K562 (cell line): ENCODE results near the gene PRSS53. TPM values are rescaled to one million over a fixed set of nuclear protein-coding genes. Genes with fewer than 3 reads are reported as not detected.

Source experiments
- ATAC-seq: fragments of 200-7000 bp; cut with Tn5 transposase; 3 replicates; pipeline ENCODE4 v1.9.1; 2020; ENCODE audit warnings: moderate library complexity
- BruUV-seq: library from RNA; stranded (reverse); fragments of 400-500 nt; replicated peaks from 2 replicates; lab custom pipeline; 2021; lab: Mats Ljungman, UMichigan
- CTCF ChIA-PET: fragments of 300-600 bp; formaldehyde crosslinking; extraction: SDS; loops from one replicate; lab custom pipeline; 2021; ENCODE audit warnings: low intra/inter-chr PET ratio; lab: Yijun Ruan, JAX
- POLR2A ChIA-PET: fragments of 300-600, 350-650 bp; sonication (Branson Sonifier 250); formaldehyde crosslinking; extraction: SDS; loops from one replicate; lab custom pipeline; 2021; ENCODE audit warnings: antibody characterized with exemption, inconsistent platforms; lab: Yijun Ruan, JAX
- DNase-seq, 4 experiments: peaks; one replicate each; pipeline versions ENCODE4 v3.0.0 to v3.0.0-alpha.2; 2011 to 2018; ENCODE audit warnings: low spot score in 3 of 4, mixed read lengths in 3 of 4; ENCODE audit errors: extremely low read depth in 1 of 4
- FAIRE-seq: peaks from 2 replicates; lab custom pipeline; 2011; peaks lifted over from hg19 to GRCh38; lab: Jason Lieb, UNC
- H2AFZ ChIP-seq: 2 replicates; pipeline ENCODE4 v1.6.0; 2011; ENCODE audit warnings: low read depth, low read length, control low read depth, inconsistent platforms
- H3K27ac ChIP-seq: fragments of 200-600 bp; 3 replicates; pipeline ENCODE4 v1.8.0; 2011; ENCODE audit warnings: low read depth, mild to moderate bottlenecking, control low read depth, inconsistent platforms, low read length, moderate library complexity, mixed read lengths; ENCODE audit errors: extremely low read depth
- H3K27me3 ChIP-seq, 2 experiments: fragments of 300-600 bp in 1 of 2; 2 replicates in 1 of 2; 3 replicates in 1 of 2; pipeline versions ENCODE4 v1.6.0 to v1.8.0; 2011; ENCODE audit warnings: inconsistent platforms in 2 of 2, low read length in 2 of 2, mild to moderate bottlenecking in 1 of 2, mixed read lengths in 1 of 2, moderate library complexity in 1 of 2; ENCODE audit not compliant: control insufficient read depth in 2 of 2, insufficient read depth in 2 of 2
- H3K36me3 ChIP-seq: fragments of 300-600 bp; 3 replicates; pipeline ENCODE4 v1.8.0; 2011; ENCODE audit warnings: mild to moderate bottlenecking, low read length, inconsistent platforms; ENCODE audit not compliant: control insufficient read depth, insufficient read depth
- H3K4me1 ChIP-seq, 2 experiments: fragments of 200-600 bp in 1 of 2; replicated peaks in 1 of 2; 2 replicates in 1 of 2; 3 replicates in 1 of 2; pipeline versions ENCODE4 v1.5.1 to v1.8.0; 2011; ENCODE audit warnings: inconsistent platforms in 2 of 2, low read length in 2 of 2, mild to moderate bottlenecking in 1 of 2, mixed read lengths in 1 of 2, moderate library complexity in 1 of 2; ENCODE audit not compliant: control insufficient read depth in 2 of 2, insufficient read depth in 2 of 2
- H3K4me2 ChIP-seq: 2 replicates; pipeline ENCODE4 v1.6.1; 2011; ENCODE audit warnings: low read length, control low read depth, inconsistent platforms, mixed read lengths; ENCODE audit not compliant: insufficient read depth
- H3K4me3 ChIP-seq: fragments of 200-600 bp; sonication (generic), shearing (Covaris generic); 2 replicates; pipeline ENCODE4 v1.5.1; 2016; ENCODE audit warnings: control low read depth, inconsistent platforms
- H3K79me2 ChIP-seq: fragments of 200-600 bp; 3 replicates; pipeline ENCODE4 v1.8.0; 2011; ENCODE audit warnings: low read length, inconsistent platforms; ENCODE audit not compliant: control insufficient read depth, insufficient read depth
- H3K9ac ChIP-seq, 2 experiments: 2 replicates each; pipeline versions ENCODE4 v1.6.0 to v1.6.1; 2011; ENCODE audit warnings: low read depth in 2 of 2, low read length in 2 of 2, control low read depth in 1 of 2, inconsistent platforms in 1 of 2, mild to moderate bottlenecking in 1 of 2, mixed read lengths in 1 of 2; ENCODE audit not compliant: insufficient read depth in 1 of 2
- H3K9me1 ChIP-seq: one replicate; pipeline ENCODE4 v1.6.0; 2011; ENCODE audit warnings: inconsistent platforms, mild to moderate bottlenecking, low read length, moderate library complexity; ENCODE audit not compliant: control insufficient read depth, insufficient read depth
- H3K9me3 ChIP-seq: replicated peaks from 2 replicates; pipeline ENCODE4 v1.5.1; 2011; ENCODE audit warnings: low read depth, low read length, inconsistent platforms; ENCODE audit not compliant: control insufficient read depth, insufficient read depth
- H4K20me1 ChIP-seq: replicated peaks from 2 replicates; pipeline ENCODE4 v1.6.1; 2011; ENCODE audit warnings: low read length, inconsistent platforms, mixed read lengths; ENCODE audit not compliant: control insufficient read depth, insufficient read depth
- CBX8 ChIP-seq: fragments of 200-600 bp; sonication (generic); IDR thresholded peaks from 2 replicates; pipeline ENCODE4 v1.6.1; 2012; ENCODE audit warnings: borderline replicate concordance, mixed run types, low read depth, mild to moderate bottlenecking, moderate library complexity, mixed read lengths, low read length, control low read depth, inconsistent platforms; ENCODE audit not compliant: poor library complexity, severe bottlenecking; ENCODE audit errors: extremely low read depth
- CREM ChIP-seq: IDR thresholded peaks from 2 replicates; pipeline ENCODE4 v1.6.1; 2014; ENCODE audit warnings: antibody characterized with exemption, low read depth
- EP400 ChIP-seq: fragments of 450-650 bp; IDR thresholded peaks from 2 replicates; pipeline ENCODE4 v1.6.1; 2017; ENCODE audit warnings: antibody characterized with exemption, mild to moderate bottlenecking, moderate library complexity
- ERF ChIP-seq: fragments of 450-650 bp; formaldehyde crosslinking; IDR thresholded peaks from 2 replicates; pipeline ENCODE4 v1.4.0; 2020; ENCODE audit warnings: mild to moderate bottlenecking, mixed read lengths
- HSF4 ChIP-seq: fragments of 250-450 bp; sonication (Bioruptor Pico); IDR thresholded peaks from 2 replicates; pipeline ENCODE4 v2.1.2; 2022; ENCODE audit warnings: mild to moderate bottlenecking, moderate library complexity, borderline replicate concordance
- KAT8 ChIP-seq: fragments of 450-650 bp; IDR thresholded peaks from 2 replicates; pipeline ENCODE4 v1.6.1; 2016; ENCODE audit warnings: low read depth, mild to moderate bottlenecking
- KDM1A ChIP-seq, 2 experiments: fragments of 450-650 bp; IDR thresholded peaks; 2 replicates each; pipeline ENCODE4 v1.6.1; 2016; ENCODE audit warnings: mild to moderate bottlenecking in 2 of 2
- MEF2D ChIP-seq: conservative IDR thresholded peaks from 2 replicates; pipeline ENCODE4 v1.6.1; 2016; ENCODE audit warnings: low read depth, missing genetic modification characterization, missing compliant biosample characterization
- PTBP1 ChIP-seq: fragments of 200-400 bp; formaldehyde crosslinking; IDR thresholded peaks from 2 replicates; pipeline ENCODE4 v1.6.1; 2017; ENCODE audit warnings: low read depth, low read length
- PYGO2 ChIP-seq: fragments of 450-650 bp; IDR thresholded peaks from 2 replicates; pipeline ENCODE4 v1.6.1; 2016; ENCODE audit warnings: mild to moderate bottlenecking, missing genetic modification characterization, moderate library complexity, missing compliant biosample characterization
- RBM14 ChIP-seq: fragments of 200-400 bp; formaldehyde crosslinking; IDR thresholded peaks from 2 replicates; pipeline ENCODE4 v1.6.1; 2018; ENCODE audit warnings: low read depth, mild to moderate bottlenecking, low read length, moderate library complexity, borderline replicate concordance; ENCODE audit not compliant: insufficient read depth
- SMC3 ChIP-seq: conservative IDR thresholded peaks from 2 replicates; pipeline ENCODE4 v1.6.1; 2011; ENCODE audit warnings: low read depth, low read length, improper control_type of control experiment; ENCODE audit not compliant: insufficient read depth
- XRCC5 ChIP-seq: fragments of 200-400 bp; formaldehyde crosslinking; IDR thresholded peaks from 2 replicates; pipeline ENCODE4 v1.6.1; 2017; ENCODE audit warnings: low read depth, mild to moderate bottlenecking, low read length
- ZFP36 ChIP-seq: fragments of 150-350 bp; IDR thresholded peaks from 2 replicates; pipeline ENCODE4 v1.6.1; 2018; ENCODE audit warnings: low read length, low read depth; ENCODE audit not compliant: partially characterized antibody
- ZFX ChIP-seq: sonication (generic); formaldehyde crosslinking; IDR thresholded peaks from 2 replicates; pipeline ENCODE4 v1.8.0; 2022; ENCODE audit warnings: mild to moderate bottlenecking, missing genetic modification reagents, moderate library complexity
- ZNF12 ChIP-seq: sonication (generic); formaldehyde crosslinking; IDR thresholded peaks from 2 replicates; pipeline ENCODE4 v1.4.0; 2020; ENCODE audit warnings: mild to moderate bottlenecking, missing genetic modification reagents
- ZNF217 ChIP-seq: sonication (generic); formaldehyde crosslinking; IDR thresholded peaks from 2 replicates; pipeline ENCODE4 v1.8.0; 2022; ENCODE audit warnings: mild to moderate bottlenecking, missing genetic modification reagents
- ZNF24 ChIP-seq: fragments of 450-650 bp; IDR thresholded peaks from 2 replicates; pipeline ENCODE4 v1.6.1; 2016
- ZNF584 ChIP-seq: fragments of 200-800 bp; sonication (Bioruptor generic); IDR thresholded peaks from 2 replicates; pipeline ENCODE4 v1.6.1; 2016; ENCODE audit warnings: low read depth, mild to moderate bottlenecking, missing genetic modification characterization, missing compliant biosample characterization
- ZNF586 ChIP-seq: fragments of 450-650 bp; formaldehyde crosslinking; conservative IDR thresholded peaks from 2 replicates; pipeline ENCODE4 v1.4.0; 2020; ENCODE audit warnings: mild to moderate bottlenecking, moderate library complexity
- WGBS: fragments of 100-300 bp; shearing (Covaris generic); methylation state at CpG from one replicate; pipeline ENCODE4 v1.1.6; 2016; ENCODE audit warnings: low coverage, mixed read lengths; ENCODE audit not compliant: insufficient coverage; ENCODE audit errors: missing lambda C conversion rate; 5-methylcytosine and 5-hydroxymethylcytosine counted together
- in situ Hi-C: fragments of 300-500 bp; cut with MboI; formaldehyde crosslinking; loops from 4 replicates; pipeline ENCODE4 v1.15.0; 2018; ENCODE audit warnings: inconsistent platforms, mixed read lengths
- intact Hi-C: fragments of 100-400 bp; cut with micrococcal nuclease; formaldehyde crosslinking; loops from 2 replicates; pipeline ENCODE4 v1.14.2; 2022
- polyA plus RNA-seq, 8 experiments: library from polyadenylated mRNA; depleted of rRNA in 4 of 8; stranded (reverse) in 5 of 8; unstranded in 3 of 8; fragments of >200 nt; fragmentation: Nextera tagmentation in 2 of 8; fragmentation: Illumina TruSeq in 1 of 8; extraction: Ambion mirVana in 2 of 8; extraction: Trizol in 1 of 8; gene quantifications; 2 replicates each; pipeline versions ENCODE4 v1.2.1 to v1.2.3, GENCODE V29; 2011 to 2014; ENCODE audit warnings: inconsistent platforms in 1 of 8, missing spikeins in 1 of 8
- total RNA-seq, 7 experiments: library from RNA; depleted of rRNA in 6 of 7; stranded (reverse); fragments of >200 nt in 6 of 7; fragmentation: Illumina TruSeq in 2 of 7; extraction: Trizol in 2 of 7; gene quantifications; 2 replicates each; pipeline versions ENCODE4 v1.2.1 to v1.2.3, GENCODE V29; 2011 to 2021; ENCODE audit warnings: low replicate concordance in 1 of 7
- TF ChIP-seq, protein P1 (sequence below): sonication (generic); formaldehyde crosslinking; IDR thresholded peaks from 2 replicates; pipeline ENCODE4 v1.8.0; 2022; ENCODE audit warnings: mild to moderate bottlenecking, missing genetic modification reagents
- TF ChIP-seq, protein P2 (sequence below), 2 experiments: fragments of 450-650 bp in 1 of 2; sonication (generic) in 1 of 2; formaldehyde crosslinking; conservative IDR thresholded peaks; 2 replicates each; pipeline versions ENCODE4 v1.4.0 to v1.8.1; 2020 to 2022; ENCODE audit warnings: mild to moderate bottlenecking in 1 of 2, missing genetic modification reagents in 1 of 2

PRSS53 gene
- total and polyA plus RNA-seq, 9 of the 15 experiments (the other 6 are each of a cell fraction or from before 2014, with no cell fraction given), result 0.40 to 1.9 (median 0.78) TPM; not detected in 2

DNA sequence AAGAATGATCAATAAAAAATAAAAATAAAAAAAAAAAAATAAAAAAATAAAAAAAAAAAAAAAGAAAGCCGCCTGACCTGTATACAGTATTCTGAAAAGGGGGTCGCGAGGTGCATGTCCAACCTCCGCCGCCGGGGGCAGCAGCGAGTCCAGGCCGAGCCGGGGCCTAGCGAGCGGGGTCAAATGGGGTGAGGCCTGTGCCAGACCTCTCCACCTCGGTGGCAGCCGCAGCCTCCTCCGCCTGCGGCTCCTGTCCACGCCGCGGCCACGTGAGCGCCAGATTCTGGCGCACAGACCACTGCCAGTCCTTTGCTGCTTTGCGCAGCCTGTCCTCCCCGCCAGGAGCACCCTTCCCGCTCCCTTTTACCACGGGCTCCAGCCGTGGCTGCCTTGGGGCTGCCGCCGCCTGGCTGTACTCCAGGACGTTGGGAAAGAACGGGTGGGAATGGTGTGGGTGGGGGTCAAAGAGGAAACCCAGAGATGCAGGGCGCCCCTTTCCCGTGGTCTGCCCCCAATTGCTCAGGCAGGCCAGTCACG is 17.0 kb upstream of the PRSS53 start:
- BruUV-seq, result no TSS peak
- in situ Hi-C loops (no loop called here), intact Hi-C loops (loop anchor here (5.0 kb wide), 1 partner anchor 37 kb away; no protein-coding TSS in a partner anchor)
- FAIRE-seq (peak; percentile 64), ATAC-seq (peak; percentile 82), DNase-seq (peak; percentile 87 to 89 (median 87))
- Histone ChIP-seq H4K20me1 (no peaks in the 10 kb centered on the region), H3K4me2 (0 out of 2 replicates have a peak overlapping the region, but pooled peaks have one; percentile 37), H3K4me3 (no peak overlapping the region), H2AFZ (peak overlapping the region; percentile 98), H3K27me3 (no peaks in the 10 kb centered on the region), H3K9me1 (no peaks in the 10 kb centered on the region), H3K36me3 (peaks cover 16% of the 10 kb centered on the region; the same call in 2 of the 3 replicates), H3K9ac (peak overlapping the region; percentile 62 to 95), H3K9me3 (no peaks in the 10 kb centered on the region), H3K79me2 (peaks cover 13% of the 10 kb centered on the region), H3K27ac (peak overlapping the region; percentile 79), H3K4me1 (peaks cover 13 to 33% of the 10 kb centered on the region in 2 experiments)
- ChIA-PET POLR2A (no interaction called here), CTCF (interaction anchor here (0.6 kb wide), 1 partner anchor 217 kb away, joined by 3 read pairs; no protein-coding TSS in a partner anchor)
- WGBS, result 7% methylated on average over 28 of the region's 33 CpGs
- TF ChIP-seq HSF4 (CRISPR knock-in tag), result no peak
- TF ChIP-seq, protein P1, sequence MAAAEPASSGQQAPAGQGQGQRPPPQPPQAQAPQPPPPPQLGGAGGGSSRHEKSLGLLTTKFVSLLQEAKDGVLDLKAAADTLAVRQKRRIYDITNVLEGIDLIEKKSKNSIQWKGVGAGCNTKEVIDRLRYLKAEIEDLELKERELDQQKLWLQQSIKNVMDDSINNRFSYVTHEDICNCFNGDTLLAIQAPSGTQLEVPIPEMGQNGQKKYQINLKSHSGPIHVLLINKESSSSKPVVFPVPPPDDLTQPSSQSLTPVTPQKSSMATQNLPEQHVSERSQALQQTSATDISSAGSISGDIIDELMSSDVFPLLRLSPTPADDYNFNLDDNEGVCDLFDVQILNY (CRISPR knock-in tag), result no peak
- peak; percentile 86 for TF ChIP-seq EP400
- no peak for TF ChIP-seq KAT8
- TF ChIP-seq ZNF24, result 0 out of 2 replicates have a peak, but pooled peaks have one; percentile 19
- TF ChIP-seq ZNF584 (CRISPR knock-in tag), result no peak
- TF ChIP-seq CBX8, result no peak
- TF ChIP-seq KDM1A (IDR thresholded peaks at IDR 0.05), result peak in 1 of 2 experiments; percentile 62; a peak in 1 of 4 replicates
- TF ChIP-seq ZNF12, result no peak
- TF ChIP-seq XRCC5, result 0 out of 2 replicates have a peak, but pooled peaks have one; percentile 40
- 0 out of 2 replicates have a peak, but pooled peaks have one; percentile 19 for TF ChIP-seq PTBP1
- peak; percentile 68 for TF ChIP-seq ZFP36
- TF ChIP-seq SMC3, result peak; percentile 58
- TF ChIP-seq ZFX (CRISPR knock-in tag), result peak; percentile 94
- TF ChIP-seq RBM14, result 0 out of 2 replicates have a peak, but pooled peaks have one; percentile 85
- no peak for TF ChIP-seq ZNF217 (CRISPR knock-in tag)
- TF ChIP-seq MEF2D, result 0 out of 2 replicates have a peak, but pooled peaks have one; percentile 20
- no peak for TF ChIP-seq PYGO2 (tag)
- no peak for TF ChIP-seq ZNF586 (CRISPR knock-in tag)
- TF ChIP-seq, protein P2, sequence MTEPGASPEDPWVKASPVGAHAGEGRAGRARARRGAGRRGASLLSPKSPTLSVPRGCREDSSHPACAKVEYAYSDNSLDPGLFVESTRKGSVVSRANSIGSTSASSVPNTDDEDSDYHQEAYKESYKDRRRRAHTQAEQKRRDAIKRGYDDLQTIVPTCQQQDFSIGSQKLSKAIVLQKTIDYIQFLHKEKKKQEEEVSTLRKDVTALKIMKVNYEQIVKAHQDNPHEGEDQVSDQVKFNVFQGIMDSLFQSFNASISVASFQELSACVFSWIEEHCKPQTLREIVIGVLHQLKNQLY (CRISPR knock-in tag; conservative IDR thresholded peaks at IDR 0.05), result peak; percentile 98 to 99
- peak; percentile 46; the same call in 1 of the 2 replicates for TF ChIP-seq CREM
- peak; percentile 79; the same call in 1 of the 2 replicates for TF ChIP-seq ERF (CRISPR knock-in tag)
